Measurements from ENCODE around the gene HCFC1. TPM values are rescaled to one million over a fixed set of nuclear protein-coding genes. Genes with fewer than 3 reads are reported as not detected.
A peak's percentile ranks its signal among the peaks of the same experiment; 100 is the strongest.

HCFC1 gene
- total RNA-seq, 1 experiment from 2014 or later = 22.6 TPM

- peak; percentile 65 for DNase-seq (ENCODE audit: low read depth, low spot score)
- in situ Hi-C loops (cut with HindIII; ENCODE audit: low pct_unique_long_range_greater_than_20kb, low sequenced_read_pairs) = no loop called here
These were observed 48.4 kb downstream of the HCFC1 start for GRCh38 chrX:153922932-153923857.

- no peak for DNase-seq (ENCODE audit: low read depth, low spot score)
- in situ Hi-C loops (cut with HindIII; ENCODE audit: low pct_unique_long_range_greater_than_20kb, low sequenced_read_pairs) = no loop called here
These were observed 49.8 kb downstream of the HCFC1 start for GRCh38 chrX:153921511-153922446.

GRCh38 chrX:153921070-153921469 is 50.5 kb downstream of the HCFC1 start:
- in situ Hi-C loops (cut with HindIII; ENCODE audit: low pct_unique_long_range_greater_than_20kb, low sequenced_read_pairs) = no loop called here
- no peak for DNase-seq (ENCODE audit: low read depth, low spot score)

- DNase-seq (ENCODE audit: low read depth, low spot score) = no peak
- in situ Hi-C loops (cut with HindIII; ENCODE audit: low pct_unique_long_range_greater_than_20kb, low sequenced_read_pairs) = no loop called here
These were observed 51.1 kb downstream of the HCFC1 start for GRCh38 chrX:153920546-153920945.

- in situ Hi-C loops (cut with HindIII; ENCODE audit: low pct_unique_long_range_greater_than_20kb, low sequenced_read_pairs) = no loop called here
- DNase-seq (ENCODE audit: low read depth, low spot score) = no peak
These were observed 52.3 kb downstream of the HCFC1 start for GRCh38 chrX:153919281-153919680.

GRCh38 chrX:153917869-153918268 is 53.7 kb downstream of the HCFC1 start:
- in situ Hi-C loops (cut with HindIII; ENCODE audit: low pct_unique_long_range_greater_than_20kb, low sequenced_read_pairs) = no loop called here
- DNase-seq (ENCODE audit: low read depth, low spot score) = no peak

GRCh38 chrX:153913701-153914100 is 57.9 kb downstream of the HCFC1 start:
- in situ Hi-C loops (cut with HindIII; ENCODE audit: low pct_unique_long_range_greater_than_20kb, low sequenced_read_pairs) = no loop called here
- DNase-seq (ENCODE audit: low read depth, low spot score) = no peak

GRCh38 chrX:153913211-153913610 is 58.4 kb downstream of the HCFC1 start:
- in situ Hi-C loops (cut with HindIII; ENCODE audit: low pct_unique_long_range_greater_than_20kb, low sequenced_read_pairs) = no loop called here
- no peak for DNase-seq (ENCODE audit: low read depth, low spot score)

GRCh38 chrX:153911798-153912197 is 59.8 kb downstream of the HCFC1 start:
- in situ Hi-C loops (cut with HindIII; ENCODE audit: low pct_unique_long_range_greater_than_20kb, low sequenced_read_pairs) = no loop called here
- DNase-seq (ENCODE audit: low read depth, low spot score) = no peak

- DNase-seq (ENCODE audit: low read depth, low spot score) = no peak
- in situ Hi-C loops (cut with HindIII; ENCODE audit: low pct_unique_long_range_greater_than_20kb, low sequenced_read_pairs) = no loop called here
These were observed 61.2 kb downstream of the HCFC1 start for GRCh38 chrX:153910446-153910845.

- DNase-seq (ENCODE audit: low read depth, low spot score) = no peak
- in situ Hi-C loops (cut with HindIII; ENCODE audit: low pct_unique_long_range_greater_than_20kb, low sequenced_read_pairs) = no loop called here
These were observed 61.6 kb downstream of the HCFC1 start for GRCh38 chrX:153909980-153910360.

- peak; percentile 56 for DNase-seq (ENCODE audit: low read depth, low spot score)
- in situ Hi-C loops (cut with HindIII; ENCODE audit: low pct_unique_long_range_greater_than_20kb, low sequenced_read_pairs) = no loop called here
These were observed 62.3 kb downstream of the HCFC1 start for GRCh38 chrX:153909024-153909979.

GRCh38 chrX:153908219-153908860 is 63.3 kb downstream of the HCFC1 start:
- DNase-seq (ENCODE audit: low read depth, low spot score) = no peak
- in situ Hi-C loops (cut with HindIII; ENCODE audit: low pct_unique_long_range_greater_than_20kb, low sequenced_read_pairs) = no loop called here

GRCh38 chrX:153907456-153907855 is 64.2 kb downstream of the HCFC1 start:
- in situ Hi-C loops (cut with HindIII; ENCODE audit: low pct_unique_long_range_greater_than_20kb, low sequenced_read_pairs) = no loop called here
- no peak for DNase-seq (ENCODE audit: low read depth, low spot score)

GRCh38 chrX:153906126-153906917 is 65.3 kb downstream of the HCFC1 start:
- in situ Hi-C loops (cut with HindIII; ENCODE audit: low pct_unique_long_range_greater_than_20kb, low sequenced_read_pairs) = no loop called here
- no peak for DNase-seq (ENCODE audit: low read depth, low spot score)

GRCh38 chrX:153905481-153906095 is 66.0 kb downstream of the HCFC1 start:
- DNase-seq (ENCODE audit: low read depth, low spot score) = no peak
- in situ Hi-C loops (cut with HindIII; ENCODE audit: low pct_unique_long_range_greater_than_20kb, low sequenced_read_pairs) = no loop called here
